Measurements from ENCODE around the gene CHCHD5. TPM values are rescaled to one million over a fixed set of nuclear protein-coding genes. Genes with fewer than 3 reads are reported as not detected.
"Not testable (repeated sequence)": the region's sequence is repeated elsewhere in the genome, so short reads cannot be mapped to it uniquely, and the experiment has no call there.

Gene CHCHD5
- total RNA-seq, 1 experiment from 2014 or later, result 19.2 TPM

DNA sequence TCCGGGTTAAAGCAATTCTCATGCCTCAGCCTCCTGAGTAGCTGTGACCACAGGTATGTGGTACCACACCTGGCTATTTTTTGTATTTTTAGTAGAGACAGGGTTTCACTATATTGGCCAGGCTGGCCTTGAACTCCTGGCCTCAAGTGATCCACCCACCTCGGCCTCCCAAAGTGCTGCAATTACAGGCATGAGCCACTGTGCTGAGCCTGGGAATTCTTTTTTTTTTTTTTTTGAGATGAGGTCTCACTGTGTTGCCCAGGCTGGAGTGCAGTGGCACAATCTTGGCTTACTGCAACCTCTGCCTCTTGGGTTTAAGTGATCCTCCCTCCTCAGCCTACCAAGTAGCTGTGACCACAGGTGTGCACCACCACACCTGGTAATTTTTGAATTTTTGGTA, 31.4 kb downstream of the CHCHD5 start:
- DNase-seq (ENCODE audit: low spot score); in situ Hi-C loops (cut with HindIII; ENCODE audit: low sequenced_read_pairs): not testable (repeated sequence)

DNA sequence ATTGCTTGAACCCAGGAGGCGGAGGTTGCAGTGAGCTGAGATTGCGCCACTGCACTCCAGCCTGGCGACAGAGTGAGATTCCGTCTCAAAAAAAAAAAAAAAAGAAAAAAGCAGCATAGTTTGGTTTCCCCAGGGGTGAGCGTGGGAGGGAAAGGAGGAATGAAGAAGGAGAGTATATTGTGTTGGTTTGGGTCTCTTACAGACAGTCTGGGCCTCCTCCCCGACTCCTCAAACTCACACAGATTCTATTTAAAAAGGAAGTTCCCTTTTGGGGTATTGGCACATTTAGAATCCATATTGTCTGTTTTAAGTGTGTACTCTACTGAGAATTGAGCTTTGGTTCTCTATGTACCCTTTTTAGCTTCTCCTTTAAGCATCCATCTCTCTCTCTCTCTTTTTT, 34.0 kb downstream of the CHCHD5 start:
- no peak for DNase-seq (ENCODE audit: low spot score)
- in situ Hi-C loops (cut with HindIII; ENCODE audit: low sequenced_read_pairs), result no loop called here

DNA sequence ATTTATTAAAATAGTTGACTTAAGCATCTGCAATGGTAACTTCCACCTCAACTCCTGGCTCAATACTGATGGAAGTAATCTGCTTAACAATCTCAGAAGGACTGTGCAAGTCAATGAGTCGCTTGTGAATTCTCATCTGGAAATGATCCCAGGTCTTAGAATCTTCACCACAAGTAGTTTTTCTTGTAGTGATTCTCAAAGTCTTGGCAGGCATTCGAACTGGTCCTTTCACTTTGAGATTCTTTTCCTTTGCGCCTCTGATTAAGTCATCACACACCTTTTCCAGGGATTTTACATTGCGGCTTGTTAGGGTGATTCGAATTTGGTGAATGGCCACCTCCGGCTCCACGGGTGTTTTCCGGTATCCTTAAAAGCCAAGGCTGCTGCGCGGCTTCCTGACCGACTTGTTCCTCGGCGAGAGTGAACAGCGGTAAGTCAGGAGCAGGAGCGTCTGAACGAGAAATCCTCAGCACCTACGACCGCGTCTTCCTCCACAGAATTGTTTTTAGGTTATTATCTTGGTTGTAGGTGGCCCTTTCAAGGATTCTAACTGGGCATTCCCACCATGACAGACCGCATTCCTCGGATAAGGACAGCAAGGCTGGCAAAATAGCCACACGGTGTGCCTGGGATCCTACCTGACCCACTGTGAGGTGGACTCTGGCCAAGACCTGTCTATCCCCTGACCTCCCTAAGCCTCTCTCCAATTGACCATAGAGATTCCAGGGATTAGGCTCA, 37.5 kb downstream of the CHCHD5 start:
- no peak for DNase-seq (ENCODE audit: low spot score)
- in situ Hi-C loops (cut with HindIII; ENCODE audit: low sequenced_read_pairs), result no loop called here

DNA sequence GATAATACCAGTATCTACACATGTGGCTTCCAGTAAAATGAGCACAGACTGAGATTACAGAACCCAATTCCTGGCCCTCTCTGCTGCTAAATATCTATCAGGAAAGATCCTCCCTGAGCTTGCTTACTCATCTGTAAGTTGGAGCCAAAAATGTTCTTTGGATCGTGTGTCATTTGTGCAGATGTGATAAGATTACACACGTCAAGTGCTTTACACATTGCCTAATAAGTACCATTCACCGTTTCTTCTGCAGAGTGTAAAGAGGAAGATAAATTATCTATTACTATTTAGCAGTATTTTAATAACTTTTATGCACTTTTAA, 38.1 kb downstream of the CHCHD5 start:
- in situ Hi-C loops (cut with HindIII; ENCODE audit: low sequenced_read_pairs), result no loop called here

DNA sequence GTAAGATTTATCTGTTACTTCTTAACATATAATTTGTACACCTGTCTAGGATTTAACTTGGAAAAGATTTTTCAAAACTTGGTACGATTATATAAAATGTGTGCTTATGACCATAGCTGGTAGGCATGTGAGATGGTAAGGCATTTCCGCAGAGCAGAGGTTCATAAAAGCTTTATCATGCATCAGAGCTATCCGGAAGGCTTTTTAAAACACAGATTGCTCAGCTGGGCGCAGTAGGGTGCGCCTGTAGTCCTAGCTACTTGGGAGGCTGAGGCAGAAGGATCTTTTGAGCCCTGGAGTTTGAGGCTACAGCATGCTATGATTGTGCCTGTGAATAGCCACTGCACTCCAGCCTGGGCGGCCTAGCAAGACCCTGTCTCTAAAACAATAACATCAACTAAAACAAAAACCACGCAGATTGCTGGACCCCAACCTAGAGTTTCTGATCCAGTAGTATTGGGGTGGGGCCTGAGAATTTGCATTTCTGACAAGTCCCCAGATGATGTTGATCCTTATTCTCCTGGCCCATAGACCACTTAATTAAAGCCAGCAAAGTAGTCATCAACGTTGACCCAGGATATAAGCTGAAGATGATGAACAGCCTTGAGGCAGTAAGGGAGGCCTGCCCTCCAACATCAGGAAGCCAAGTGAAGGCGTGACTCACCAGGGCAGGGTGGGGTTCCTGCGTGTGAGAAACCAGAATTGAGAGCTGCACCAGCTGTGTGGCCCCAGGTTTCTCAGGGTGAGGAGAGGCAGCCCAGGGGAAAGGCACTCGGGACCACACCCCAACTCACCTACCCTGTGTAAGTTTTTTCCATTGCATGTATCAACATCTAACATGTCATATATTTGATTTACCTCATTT, 39.7 kb downstream of the CHCHD5 start:
- DNase-seq (ENCODE audit: low spot score), result no peak
- in situ Hi-C loops (cut with HindIII; ENCODE audit: low sequenced_read_pairs), result no loop called here

More for the DNA sequence above, 38.1 kb downstream of the CHCHD5 start:
- DNase-seq (ENCODE audit: low spot score), result no peak

DNA sequence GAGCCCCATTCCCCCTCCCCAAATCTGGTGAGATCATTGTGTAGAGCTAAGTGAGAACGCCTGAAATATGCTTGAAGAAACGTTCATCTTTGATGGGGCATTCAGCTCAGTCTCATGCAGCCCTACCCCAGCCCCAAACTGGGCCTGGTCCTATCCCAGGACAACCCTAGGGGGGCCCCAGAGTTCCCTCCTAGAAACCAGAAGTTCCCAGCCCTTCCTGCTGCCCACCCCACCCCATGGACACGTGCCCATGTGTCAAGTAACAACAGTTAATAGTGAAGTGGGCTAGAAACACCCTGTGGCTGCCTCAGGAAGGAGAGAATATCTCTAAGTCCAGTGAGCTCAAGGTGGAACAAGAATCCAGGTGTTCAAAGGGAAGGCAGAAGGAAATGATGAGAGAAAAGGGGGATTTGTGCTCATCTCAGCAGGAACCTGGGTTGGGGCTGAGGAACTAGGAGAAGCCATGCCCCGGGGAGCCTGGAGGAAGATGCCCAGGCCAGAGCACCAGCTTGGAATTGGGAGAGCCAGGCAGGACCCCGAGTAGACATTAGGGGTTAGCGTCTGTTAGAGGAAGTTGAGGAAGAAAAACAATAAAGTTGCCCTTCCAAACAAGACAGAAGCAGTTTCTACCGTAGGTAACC, 41.2 kb downstream of the CHCHD5 start:
- in situ Hi-C loops (cut with HindIII; ENCODE audit: low sequenced_read_pairs), result no loop called here
- DNase-seq (ENCODE audit: low spot score), result no peak

DNA sequence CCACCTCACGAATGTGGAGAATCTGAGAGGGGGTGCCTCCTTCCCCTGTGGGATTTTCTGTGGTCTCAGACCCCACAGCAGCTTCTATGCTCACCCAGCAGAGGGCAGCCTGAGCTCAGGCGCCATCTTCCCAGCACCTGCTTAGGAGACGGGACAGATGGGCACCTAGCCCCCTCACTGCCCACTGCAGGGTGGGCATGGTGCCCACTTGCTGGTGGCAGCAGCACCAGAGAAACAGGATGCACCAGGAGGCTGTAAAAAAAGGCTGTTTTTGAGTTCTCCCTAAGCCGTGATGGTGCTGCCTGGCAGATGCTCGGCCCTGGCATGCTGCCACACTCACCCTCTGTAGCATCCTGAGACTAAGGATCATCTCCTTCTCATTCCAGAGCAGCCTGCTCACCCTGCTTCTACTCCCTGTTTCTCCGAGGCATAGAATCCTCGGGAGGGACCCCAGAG, 42.2 kb downstream of the CHCHD5 start:
- in situ Hi-C loops (cut with HindIII; ENCODE audit: low sequenced_read_pairs), result no loop called here

DNA sequence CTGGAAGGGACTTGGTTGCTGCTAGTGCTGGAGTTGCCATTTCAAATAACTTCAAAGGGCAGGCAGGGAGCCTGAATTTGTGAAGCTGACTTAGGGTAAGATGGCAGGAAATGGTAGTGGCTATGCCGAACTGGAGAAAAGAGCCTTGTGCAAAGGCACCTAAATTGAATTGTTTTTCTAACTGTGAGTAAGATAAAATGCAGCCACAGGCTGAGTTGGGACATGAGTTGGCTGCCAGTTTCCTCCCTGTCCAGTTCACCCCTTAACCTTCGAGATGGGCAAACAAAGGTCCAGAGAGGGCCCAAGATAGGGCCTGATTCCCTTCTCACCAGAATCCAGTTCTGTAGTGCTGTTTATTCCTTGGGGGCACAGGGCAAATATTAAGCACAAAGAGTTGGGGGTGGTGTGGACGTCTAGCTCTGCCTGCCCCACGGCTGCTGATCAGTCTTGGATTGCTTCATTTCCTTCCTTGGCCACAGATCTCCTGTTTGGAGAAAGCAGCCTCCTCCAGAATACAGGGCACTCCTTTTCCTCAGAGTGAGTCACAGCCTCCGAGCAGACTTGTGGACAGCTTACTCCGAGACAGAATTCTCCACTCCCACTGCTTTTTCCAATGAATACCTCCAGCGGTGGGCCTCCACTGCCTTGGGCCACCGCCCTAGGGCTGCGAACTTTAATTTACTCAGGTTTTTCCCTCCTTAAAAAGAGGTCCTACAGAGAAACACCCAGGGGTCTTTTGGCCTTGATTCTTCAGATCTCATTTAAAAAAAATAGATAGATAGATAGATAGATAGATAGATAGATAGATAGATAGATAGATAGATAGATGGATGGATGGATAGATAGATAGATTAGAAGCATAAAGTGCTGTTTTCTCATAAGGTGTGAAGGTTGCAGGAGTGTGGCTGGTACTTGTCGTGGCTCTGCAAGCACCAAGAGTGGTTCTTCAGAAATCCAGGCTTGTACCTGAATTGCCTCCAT, 42.9 kb downstream of the CHCHD5 start:
- peak; percentile 36 for DNase-seq (ENCODE audit: low spot score)
- in situ Hi-C loops (cut with HindIII; ENCODE audit: low sequenced_read_pairs), result no loop called here

More for the DNA sequence above, 42.2 kb downstream of the CHCHD5 start:
- peak; percentile 86 for DNase-seq (ENCODE audit: low spot score)

DNA sequence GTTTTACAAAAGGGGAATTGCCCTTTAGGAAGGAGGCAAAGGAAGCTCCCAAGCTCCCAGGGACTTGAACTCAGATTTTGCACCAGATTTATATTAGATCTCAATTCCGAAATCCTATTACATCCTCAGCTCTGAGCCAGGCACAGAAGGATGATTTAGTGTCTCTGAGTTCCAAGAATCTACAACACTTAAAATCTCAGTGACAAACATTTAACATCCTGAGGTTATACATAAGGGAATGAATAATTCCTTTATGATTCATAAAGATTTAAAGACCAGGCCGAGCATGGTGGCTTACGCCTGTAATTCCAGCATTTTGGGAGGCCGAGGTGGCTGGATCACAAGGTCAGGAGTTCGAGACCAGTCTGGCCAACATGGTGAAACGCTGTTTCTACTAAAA, 44.8 kb downstream of the CHCHD5 start:
- in situ Hi-C loops (cut with HindIII; ENCODE audit: low sequenced_read_pairs), result no loop called here
- DNase-seq (ENCODE audit: low spot score), result no peak

DNA sequence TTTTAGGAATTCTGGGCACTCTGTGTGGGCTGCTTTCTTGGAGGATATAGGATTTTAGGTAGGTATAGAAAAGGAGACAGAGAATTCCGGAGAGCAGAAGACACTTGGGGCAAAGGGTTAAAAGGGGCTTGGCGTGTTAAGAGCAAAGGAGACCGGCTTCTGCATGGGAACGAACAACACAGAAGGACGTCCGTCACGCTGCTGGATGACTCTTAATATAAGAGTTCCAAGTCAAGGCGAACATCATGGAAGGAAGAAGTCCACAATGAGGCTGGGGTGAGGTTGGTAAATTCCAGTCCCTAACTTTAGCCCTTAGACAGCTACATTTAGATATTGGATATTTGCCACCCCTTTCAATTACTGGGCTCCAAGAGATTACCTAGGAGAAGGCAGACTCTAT, 45.4 kb downstream of the CHCHD5 start:
- in situ Hi-C loops (cut with HindIII; ENCODE audit: low sequenced_read_pairs), result no loop called here
- DNase-seq (ENCODE audit: low spot score), result no peak

DNA sequence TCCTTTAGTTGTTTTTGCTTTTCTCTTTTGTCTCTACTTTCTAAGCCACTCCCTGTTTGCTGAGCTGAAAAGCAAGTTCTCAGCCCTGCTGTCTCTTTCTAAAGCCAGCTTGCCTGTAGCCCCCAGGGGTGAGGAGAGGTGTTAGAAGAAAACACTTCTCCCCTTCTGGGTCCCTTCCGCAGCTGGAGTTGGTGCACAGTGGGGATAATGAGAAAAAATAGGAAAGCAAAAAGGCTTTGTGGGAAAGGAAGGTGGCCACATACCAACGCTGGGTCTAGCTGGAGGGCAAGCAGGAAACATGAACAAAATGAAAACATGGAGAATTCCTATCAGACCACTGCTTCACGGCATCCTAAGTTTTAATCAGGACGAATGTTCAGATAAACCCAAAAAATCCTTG, 45.9 kb downstream of the CHCHD5 start:
- no peak for DNase-seq (ENCODE audit: low spot score)
- in situ Hi-C loops (cut with HindIII; ENCODE audit: low sequenced_read_pairs), result no loop called here

DNA sequence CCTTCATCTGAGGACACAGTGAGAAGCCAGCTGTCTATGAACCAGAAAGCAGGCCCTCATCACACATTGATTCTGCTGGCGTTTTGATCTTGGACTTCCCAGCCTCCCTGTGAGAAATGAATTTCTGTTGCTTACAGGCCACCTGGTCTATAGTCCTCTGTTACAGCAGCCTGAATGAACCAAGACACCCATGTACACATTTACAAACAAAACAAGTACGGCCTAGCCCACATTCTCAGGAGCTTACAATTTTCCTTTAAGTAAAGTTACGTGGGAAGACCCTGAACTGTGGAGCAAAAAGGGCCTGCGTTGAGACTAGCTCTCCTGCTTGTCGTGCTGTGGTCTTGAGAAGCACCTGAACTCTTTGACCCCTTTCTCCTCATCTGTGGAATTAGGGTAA, 49.3 kb downstream of the CHCHD5 start:
- in situ Hi-C loops (cut with HindIII; ENCODE audit: low sequenced_read_pairs), result no loop called here
- no peak for DNase-seq (ENCODE audit: low spot score)

DNA sequence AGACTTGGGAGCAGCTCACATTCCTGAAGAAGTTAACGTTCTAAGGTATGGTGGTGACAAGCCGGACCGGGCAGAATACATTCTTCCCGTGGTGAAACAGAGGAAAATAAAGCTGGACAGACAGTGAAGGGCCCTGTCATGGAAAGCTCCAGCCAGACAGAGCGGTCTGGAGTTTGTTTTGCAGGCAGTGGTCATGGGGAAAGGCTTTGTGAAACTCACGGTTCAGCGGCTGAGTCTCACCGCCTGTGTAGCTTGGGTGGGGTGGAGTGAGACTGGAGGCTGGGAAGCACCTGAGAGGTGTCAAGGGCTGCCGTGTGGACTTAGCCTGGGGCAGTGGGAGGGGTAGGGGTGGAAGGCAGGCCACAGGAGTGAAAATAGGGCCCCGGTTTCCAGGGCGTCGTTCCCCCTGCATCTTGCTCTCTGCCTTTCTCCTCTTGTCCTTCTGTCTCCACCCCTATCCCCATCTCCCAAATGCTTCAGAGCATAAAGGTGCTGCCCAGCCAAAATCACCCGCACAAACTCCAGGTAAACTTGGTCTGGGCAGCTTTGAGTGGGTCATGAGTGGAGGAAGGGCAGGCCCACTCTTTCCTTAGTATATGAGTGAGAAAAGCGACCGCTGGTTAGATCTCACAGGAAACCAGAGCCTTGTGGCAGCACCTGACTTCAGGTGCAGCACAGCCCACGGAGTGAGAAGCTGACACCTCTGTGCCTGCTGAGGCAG, 49.9 kb downstream of the CHCHD5 start:
- in situ Hi-C loops (cut with HindIII; ENCODE audit: low sequenced_read_pairs), result no loop called here
- DNase-seq (ENCODE audit: low spot score), result no peak

DNA sequence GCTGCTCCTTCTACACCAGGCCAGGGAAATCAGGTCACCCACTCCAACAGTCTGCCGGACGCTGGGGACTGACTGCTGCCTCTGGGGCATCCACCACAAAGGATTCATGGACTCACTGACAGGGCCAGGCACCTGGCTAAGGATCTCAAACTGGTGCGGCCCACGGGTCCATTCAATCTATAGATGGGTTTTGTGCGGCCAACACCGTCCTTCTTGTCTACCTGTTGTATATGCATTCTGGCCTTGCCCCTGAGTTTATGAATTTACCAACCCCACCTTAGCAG, 50.4 kb downstream of the CHCHD5 start:
- no peak for DNase-seq (ENCODE audit: low spot score)
- in situ Hi-C loops (cut with HindIII; ENCODE audit: low sequenced_read_pairs), result no loop called here

DNA sequence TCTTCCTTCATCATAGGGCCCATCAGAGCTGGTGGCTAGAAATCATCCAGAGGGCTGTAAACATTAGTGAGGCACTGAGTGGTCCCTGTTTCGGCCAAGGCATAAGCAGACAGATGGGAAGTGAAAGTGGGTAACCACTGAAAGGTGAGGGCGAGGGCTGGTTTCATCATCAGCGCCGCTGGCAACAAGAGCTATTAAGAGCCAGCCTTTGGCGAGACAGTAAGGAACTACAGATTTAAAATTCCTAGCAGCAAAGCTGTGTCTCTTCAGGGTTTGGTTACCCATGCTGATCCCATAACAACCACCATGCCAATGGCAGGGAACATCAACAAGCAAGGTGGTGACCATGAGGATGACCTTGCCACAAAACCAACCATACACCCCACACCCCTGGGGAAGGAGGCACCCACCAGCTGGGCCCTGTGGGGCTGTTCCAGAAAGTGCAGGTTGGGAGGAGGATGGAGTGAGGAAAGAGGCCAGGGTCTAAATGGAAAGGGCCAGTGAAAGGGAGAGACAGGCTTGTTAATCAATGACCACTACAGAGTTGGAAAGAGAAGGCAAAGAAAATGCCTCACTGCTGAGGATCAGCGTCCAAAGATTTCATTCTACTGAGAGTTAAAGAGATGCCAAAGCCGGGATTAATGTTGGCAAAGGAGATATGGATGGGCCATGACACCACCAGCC, 52.3 kb downstream of the CHCHD5 start:
- in situ Hi-C loops (cut with HindIII; ENCODE audit: low sequenced_read_pairs), result no loop called here
- no peak for DNase-seq (ENCODE audit: low spot score)

DNA sequence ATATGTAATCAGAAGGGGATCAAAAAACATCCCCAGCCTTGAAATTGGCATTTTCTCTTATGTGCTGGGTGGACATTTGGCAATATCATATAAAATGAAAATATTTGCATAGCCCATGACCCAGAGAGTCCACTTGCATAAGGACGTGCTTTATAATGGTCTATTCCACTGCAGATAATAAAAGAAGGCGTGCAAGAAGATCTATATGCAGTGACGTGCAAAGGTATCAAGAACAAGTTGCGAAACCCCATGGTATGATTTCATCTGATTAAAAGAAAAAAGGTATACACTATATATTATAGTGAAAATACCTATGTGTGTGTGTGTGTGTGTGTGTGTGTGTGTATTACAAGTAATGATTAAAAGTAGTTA, 52.9 kb downstream of the CHCHD5 start:
- in situ Hi-C loops (cut with HindIII; ENCODE audit: low sequenced_read_pairs), result no loop called here
- DNase-seq (ENCODE audit: low spot score), result no peak

Measured in G401 (cell line).